Kidney epithelial cell (primary cell): ENCODE data around the gene JCAD. TPM values are rescaled to one million over a fixed set of nuclear protein-coding genes. Genes with fewer than 3 reads are reported as not detected.

Experiments
- DNase-seq: peaks from one replicate; pipeline ENCODE4 v3.0.0-alpha.2; 2010; ENCODE audit warnings: low read depth
- H3K27me3 ChIP-seq: 2 replicates; pipeline ENCODE4 v1.6.0; 2011; ENCODE audit warnings: low read length; ENCODE audit not compliant: control insufficient read depth, insufficient read depth
- H3K36me3 ChIP-seq: 2 replicates; pipeline ENCODE4 v1.5.1; 2011; ENCODE audit warnings: low read length; ENCODE audit not compliant: control insufficient read depth, insufficient read depth
- H3K4me3 ChIP-seq: 2 replicates; pipeline ENCODE4 v1.5.1; 2011; ENCODE audit warnings: low read depth, mild to moderate bottlenecking, control low read depth, low read length
- CTCF ChIP-seq: IDR thresholded peaks from 2 replicates; pipeline ENCODE4 v1.5.1; 2011; ENCODE audit warnings: mild to moderate bottlenecking, moderate library complexity, low read length, control low read depth, inconsistent platforms; ENCODE audit not compliant: insufficient read depth, poor library complexity, severe bottlenecking
- total RNA-seq: library from RNA; depleted of rRNA; stranded (reverse); fragments of >200 nt; gene quantifications from 2 replicates; pipeline ENCODE4 v1.2.3, GENCODE V29; 2015

The JCAD gene
- total RNA-seq, 1 donor from 2014 or later = 1.7 TPM

- H3K27me3 ChIP-seq = no peaks in the 10 kb centered on the region
- no peaks in the 10 kb centered on the region for H3K36me3 ChIP-seq
- no peak overlapping the region for H3K4me3 ChIP-seq
- DNase-seq = no peak
- TF ChIP-seq CTCF = no peak
These were observed 10.8 kb upstream of the JCAD start for GRCh38 chr10:30070001-30070685.

GRCh38 chr10:30068492-30069223, 9.3 kb upstream of the JCAD start:
- Histone ChIP-seq H3K27me3 (no peaks in the 10 kb centered on the region), H3K4me3 (no peak overlapping the region), H3K36me3 (no peaks in the 10 kb centered on the region)
- TF ChIP-seq CTCF = no peak
- no peak for DNase-seq

GRCh38 chr10:30063099-30063498, 3.7 kb upstream of the JCAD start:
- Histone ChIP-seq H3K27me3 (no peaks in the 10 kb centered on the region), H3K36me3 (no peaks in the 10 kb centered on the region), H3K4me3 (no peak overlapping the region)
- DNase-seq = peak; percentile 51
- TF ChIP-seq CTCF = no peak

- no peaks in the 10 kb centered on the region for H3K27me3 ChIP-seq
- no peak for TF ChIP-seq CTCF
- DNase-seq = no peak
- no peaks in the 10 kb centered on the region for H3K36me3 ChIP-seq
- H3K4me3 ChIP-seq = no peak overlapping the region
These were observed 3.2 kb upstream of the JCAD start for GRCh38 chr10:30062582-30062981.

GRCh38 chr10:30062090-30062489, 2.7 kb upstream of the JCAD start:
- H3K4me3 ChIP-seq = no peak overlapping the region
- no peaks in the 10 kb centered on the region for H3K27me3 ChIP-seq
- no peaks in the 10 kb centered on the region for H3K36me3 ChIP-seq
- no peak for TF ChIP-seq CTCF
- DNase-seq = no peak
